Dedifferentiated amniotic fluid mesenchymal stem cell (primary cell): ENCODE measurements around the gene TMEM259.

Experiments
- DNase-seq: peaks from one replicate; pipeline ENCODE4 v3.0.0-alpha.2; 2016; ENCODE audit errors: extremely low spot score

TMEM259 gene

DNA sequence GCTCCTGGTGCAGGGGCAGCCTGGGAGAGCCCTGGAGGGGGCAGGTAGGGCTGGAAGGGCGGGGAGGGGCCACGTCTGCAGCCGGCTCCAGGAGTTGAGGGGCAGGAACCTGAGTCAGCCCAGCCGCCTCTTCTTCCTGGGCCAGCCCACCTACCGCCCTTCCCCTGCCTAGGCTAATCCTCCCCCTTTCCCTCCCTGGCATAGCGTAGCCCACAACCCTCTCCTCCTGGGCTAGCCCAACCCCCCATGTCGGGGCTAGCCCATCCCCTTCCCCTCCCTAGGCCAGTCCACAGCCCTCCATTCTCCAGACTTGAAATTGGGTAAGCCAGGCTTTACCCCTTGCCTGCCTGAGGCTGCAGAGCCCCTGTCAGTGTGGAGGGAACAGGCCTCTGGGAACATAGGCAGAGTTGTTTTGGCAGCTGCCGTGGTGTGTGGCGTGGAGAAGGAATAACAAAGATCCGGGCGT lies 57.4 kb downstream of the TMEM259 start:
- no peak for DNase-seq

- DNase-seq: no peak
These were observed 58.1 kb downstream of the TMEM259 start for GRCh38 chr19:962683-963400.

DNA sequence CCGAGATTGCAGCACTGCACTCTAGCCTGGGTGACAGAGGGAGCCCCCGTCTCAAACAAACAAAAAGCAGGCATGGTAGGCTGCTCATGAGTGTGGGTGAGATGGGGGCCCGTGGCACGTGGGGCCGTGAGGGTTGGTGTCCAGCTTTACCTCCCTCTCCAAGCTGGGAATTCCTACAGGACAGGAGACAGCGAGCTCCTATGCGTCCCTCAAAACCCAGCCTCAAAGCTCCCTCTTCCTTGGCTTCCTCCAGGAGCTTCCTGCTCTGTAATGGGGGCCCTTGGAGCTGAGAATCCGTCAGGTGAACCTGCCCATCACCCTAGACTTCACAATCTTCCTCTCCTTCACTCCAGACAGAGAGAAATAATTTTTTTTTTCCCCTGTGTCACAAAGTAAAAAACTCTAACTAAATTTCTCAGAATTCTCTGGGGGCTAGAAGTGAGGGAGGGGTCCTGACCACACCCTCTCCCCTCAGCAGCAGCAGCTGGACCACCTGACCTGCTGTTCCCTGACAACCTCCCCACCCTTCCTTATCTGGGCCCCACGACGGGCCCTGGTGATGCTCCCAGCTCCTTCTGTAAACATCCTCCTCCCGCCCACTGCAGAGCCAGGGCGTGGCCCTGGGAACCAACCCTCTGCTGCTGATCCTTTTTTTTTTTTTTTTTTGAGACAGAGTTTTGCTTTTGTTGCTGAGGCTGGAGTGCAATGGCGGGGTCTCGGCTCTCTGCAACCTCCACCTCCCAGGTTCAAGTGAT lies 58.9 kb downstream of the TMEM259 start:
- peak; percentile 22 for DNase-seq

DNA sequence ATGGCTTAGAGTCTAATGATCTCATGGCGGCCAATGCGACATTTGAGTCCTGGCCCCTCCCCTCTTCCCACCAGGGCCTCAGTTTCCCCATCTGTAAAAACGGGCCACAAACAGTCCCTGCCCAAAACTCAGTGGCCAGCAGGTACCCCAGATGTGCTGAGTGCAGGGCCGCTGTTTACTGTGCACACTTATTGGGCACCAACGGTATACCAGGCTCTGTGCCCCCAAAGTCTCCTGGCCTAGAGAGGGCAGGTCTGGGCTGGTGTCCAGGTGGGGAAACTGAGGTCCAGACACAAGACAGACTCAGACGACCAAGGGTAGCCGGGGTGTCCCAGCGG lies 60.4 kb downstream of the TMEM259 start:
- no peak for DNase-seq

- DNase-seq: no peak
These were observed 60.9 kb downstream of the TMEM259 start for GRCh38 chr19:960020-960419.
